Purkinje cell (primary cell): Measurements from ENCODE around the gene DUSP3. TPM values are rescaled to one million over a fixed set of nuclear protein-coding genes. Genes with fewer than 3 reads are reported as not detected.

ENCODE experiments used
- polyA plus RNA-seq: library from polyadenylated mRNA; unstranded; fragments of >200 nt; fragmentation: Nextera tagmentation; gene quantifications from 2 replicates; pipeline ENCODE4 v1.2.1, GENCODE V29; 2014

DUSP3 gene
- polyA plus RNA-seq = 50.5 and 73.5 TPM in 2 replicates

DNA sequence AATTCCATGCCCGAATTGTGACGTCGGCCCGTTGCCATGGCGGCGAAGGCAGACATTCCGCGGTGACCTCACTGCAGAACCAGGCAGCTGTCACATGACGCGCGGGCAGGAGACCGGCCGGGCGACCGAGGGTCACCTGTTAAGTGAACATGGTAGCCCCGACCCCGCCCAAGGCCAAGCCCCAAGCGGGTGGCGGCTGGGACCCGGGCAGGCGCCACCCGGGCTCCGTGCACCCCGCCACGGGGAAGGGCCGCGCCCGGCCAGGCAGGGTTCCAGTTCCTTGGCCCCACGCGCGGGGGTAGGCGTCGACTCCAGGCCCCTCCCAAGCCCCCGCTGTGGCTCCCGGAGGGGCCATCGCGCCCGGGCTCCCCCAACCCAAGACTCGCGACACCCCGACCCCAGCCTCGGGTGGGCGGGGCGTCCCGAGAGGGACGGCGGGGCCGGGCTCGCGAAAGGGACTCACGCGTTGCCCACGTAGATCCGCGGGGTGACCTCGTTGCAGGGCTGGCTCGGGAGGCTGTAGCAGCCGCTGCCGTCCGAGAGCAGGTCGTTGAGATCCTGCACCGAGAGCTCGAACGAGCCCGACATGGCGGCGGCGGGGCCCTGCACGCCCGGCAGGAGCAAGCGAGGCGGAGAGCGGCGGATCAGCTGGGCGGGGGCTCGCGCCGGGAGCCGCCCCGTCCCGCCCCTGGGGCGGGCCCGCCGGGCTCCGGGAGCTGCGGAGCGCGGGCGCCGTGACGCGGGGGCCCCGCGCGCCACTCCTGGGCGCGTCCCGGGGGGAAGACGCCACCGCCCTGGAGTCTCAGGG is at the start of gene DUSP3:
Gene DUSP3 (minus strand): TSS at position 641 of the 808 bp plus-strand sequence. CDS start 53 bp downstream, at position 588.

DNA sequence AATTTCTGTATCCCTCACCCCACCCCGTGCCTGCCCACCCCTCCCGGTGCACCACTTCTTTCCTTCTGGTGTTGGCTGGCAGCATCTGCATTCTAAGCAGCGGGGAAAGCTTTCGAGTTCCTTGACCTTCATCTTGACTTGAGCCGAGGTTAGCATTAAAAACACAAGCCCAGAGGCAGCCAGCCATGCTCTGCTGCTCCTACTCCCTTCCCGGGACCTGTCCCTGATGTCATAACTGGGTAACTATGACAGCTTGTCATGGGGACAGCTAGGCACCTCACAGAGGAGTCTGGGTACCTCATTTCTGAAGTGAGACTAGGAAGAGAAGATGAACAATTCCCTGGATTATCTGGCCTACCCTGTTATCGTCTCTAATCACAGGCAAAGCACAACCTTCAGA is 1.4 kb upstream of the DUSP3 start, which contains the start of gene CFAP97D1:
Gene CFAP97D1 (plus strand): TSS at position 301 of the 400 bp plus-strand sequence. CDS start 28 bp downstream, at position 329.

DNA sequence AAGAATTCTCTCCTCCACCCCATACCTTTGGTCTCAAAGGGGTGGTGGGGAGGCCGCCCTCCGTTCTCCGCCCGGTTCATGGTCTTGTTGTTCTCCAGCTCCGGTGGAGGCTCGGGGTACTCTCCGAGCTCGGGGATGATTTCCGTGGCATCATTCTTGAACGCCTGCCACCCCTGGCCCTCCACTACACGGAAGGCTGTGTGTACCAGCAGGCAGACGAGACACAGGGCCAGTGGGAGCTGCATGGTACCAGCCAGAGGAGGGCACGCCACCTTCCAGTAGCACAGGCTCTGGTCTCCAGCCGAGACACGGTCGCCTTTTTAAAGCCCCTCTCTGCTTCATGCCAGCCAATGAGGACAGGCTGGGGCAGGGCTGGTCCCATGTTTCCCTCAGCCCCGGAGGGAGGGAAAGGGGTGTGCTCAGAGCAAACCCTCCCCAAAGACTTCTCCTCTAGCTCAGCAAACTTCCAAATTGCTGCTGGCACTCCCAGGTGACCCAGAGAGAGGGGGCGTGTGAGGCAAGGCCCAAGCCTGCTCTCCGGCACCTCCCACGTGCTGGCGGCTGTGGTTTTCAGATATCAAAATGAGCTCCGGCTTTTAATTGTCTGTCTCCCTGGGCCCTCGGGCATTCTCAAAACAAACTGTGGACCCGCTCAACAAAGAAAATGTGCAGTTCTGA is 20.1 kb downstream of the DUSP3 start, which contains the start of gene SOST:
Gene SOST (minus strand): TSS at position 295 of the 678 bp plus-strand sequence. CDS start 50 bp downstream, at position 245.

Other genes with a start within 250 kb of the DUSP3 start
- 0.36 and 0.77 TPM in 2 replicates for gene ETV4, start 232.6 kb downstream of the DUSP3 start, polyA plus RNA-seq
- not detected in 2 replicates for gene MEOX1, start 117.1 kb downstream of the DUSP3 start, polyA plus RNA-seq
- gene SOST, start 20.2 kb downstream of the DUSP3 start, polyA plus RNA-seq = not detected in 2 replicates
- not detected in 2 replicates for gene CFAP97D1, start 1.5 kb upstream of the DUSP3 start, polyA plus RNA-seq
- 0.47 and 2.2 TPM in 2 replicates for gene MPP3, start 54.2 kb upstream of the DUSP3 start, polyA plus RNA-seq
- not detected in 2 replicates for gene CD300LG, start 68.2 kb upstream of the DUSP3 start, polyA plus RNA-seq
- 1.1 and 2.0 TPM in 2 replicates for gene MPP2, start 128.6 kb upstream of the DUSP3 start, polyA plus RNA-seq
- gene PPY, start 163.5 kb upstream of the DUSP3 start, polyA plus RNA-seq = not detected in 2 replicates
- not detected in 2 replicates for gene PYY, start 175.0 kb upstream of the DUSP3 start, polyA plus RNA-seq
- gene NAGS, start 225.6 kb upstream of the DUSP3 start, polyA plus RNA-seq = not detected in 2 replicates
- gene TMEM101, start 236.0 kb upstream of the DUSP3 start, polyA plus RNA-seq = 12.3 and 23.1 TPM in 2 replicates